CD14-positive monocyte (primary cell): ENCODE results near the gene MED27. TPM values are rescaled to one million over a fixed set of nuclear protein-coding genes. Genes with fewer than 3 reads are reported as not detected.

ENCODE experiments used
- DNase-seq, 3 donors: peaks; one replicate each; pipeline ENCODE4 v3.0.0-alpha.2; 2011 to 2022
- H2AFZ ChIP-seq: 2 replicates; pipeline ENCODE4 v1.6.0; 2012; ENCODE audit warnings: mild to moderate bottlenecking, low read depth, low read length, inconsistent platforms; ENCODE audit not compliant: insufficient read depth, poor library complexity, severe bottlenecking
- H3K27ac ChIP-seq, 2 donors: 1 replicate in 1 of 2; 2 replicates in 1 of 2; pipeline ENCODE4 v1.5.1; 2012 to 2013; ENCODE audit warnings: low read length in 2 of 2, control low read depth in 1 of 2, inconsistent platforms in 1 of 2, low read depth in 1 of 2, mild to moderate bottlenecking in 1 of 2
- H3K27me3 ChIP-seq, 2 donors: one replicate each; pipeline versions ENCODE4 v1.6.0 to v1.6.1; 2011 to 2013; ENCODE audit warnings: low read length in 2 of 2; ENCODE audit not compliant: control insufficient read depth in 2 of 2, insufficient read depth in 2 of 2
- H3K36me3 ChIP-seq, 2 donors: replicated peaks in 1 of 2; 1 replicate in 1 of 2; 2 replicates in 1 of 2; pipeline versions ENCODE4 v1.5.1 to v1.6.1; 2012 to 2013; ENCODE audit warnings: low read length in 2 of 2, control low read depth in 1 of 2, inconsistent platforms in 1 of 2, mild to moderate bottlenecking in 1 of 2; ENCODE audit not compliant: insufficient read depth in 2 of 2, control insufficient read depth in 1 of 2
- H3K4me1 ChIP-seq, 2 donors: 1 replicate in 1 of 2; 2 replicates in 1 of 2; pipeline versions ENCODE4 v1.5.1 to v1.6.1; 2012 to 2013; ENCODE audit warnings: low read length in 2 of 2, control low read depth in 1 of 2, inconsistent platforms in 1 of 2, mild to moderate bottlenecking in 1 of 2, moderate library complexity in 1 of 2; ENCODE audit not compliant: insufficient read depth in 2 of 2, control insufficient read depth in 1 of 2
- H3K4me2 ChIP-seq: replicated peaks from 2 replicates; pipeline ENCODE3; 2012; ENCODE audit warnings: low read length, moderate library complexity, mild to moderate bottlenecking; ENCODE audit not compliant: poor library complexity, severe bottlenecking; ENCODE audit errors: extremely low read depth
- H3K4me3 ChIP-seq, 3 experiments: fragments of 200-600 bp in 1 of 3; sonication (generic) in 1 of 3; replicated peaks in 1 of 3; 1 replicate in 2 of 3; 2 replicates in 1 of 3; pipeline ENCODE4 v1.5.1; 2011 to 2013; ENCODE audit warnings: low read length in 3 of 3, mild to moderate bottlenecking in 3 of 3, control low read depth in 2 of 3, low read depth in 2 of 3, inconsistent platforms in 1 of 3, moderate library complexity in 1 of 3
- H3K79me2 ChIP-seq: 2 replicates; pipeline ENCODE4 v1.6.0; 2012; ENCODE audit warnings: mild to moderate bottlenecking, control low read depth, inconsistent platforms, low read length, moderate library complexity; ENCODE audit not compliant: insufficient read depth
- H3K9ac ChIP-seq: 2 replicates; pipeline ENCODE4 v1.6.0; 2017; ENCODE audit warnings: low read length, mild to moderate bottlenecking; ENCODE audit not compliant: insufficient read depth, poor library complexity, severe bottlenecking
- H3K9me3 ChIP-seq, 2 donors: replicated peaks in 1 of 2; 1 replicate in 1 of 2; 2 replicates in 1 of 2; pipeline versions ENCODE4 v1.5.1 to v1.6.1; 2012 to 2013; ENCODE audit warnings: low read length in 2 of 2, control low read depth in 1 of 2; ENCODE audit not compliant: control insufficient read depth in 1 of 2, insufficient read depth in 1 of 2
- H4K20me1 ChIP-seq: 2 replicates; pipeline ENCODE4 v1.6.0; 2012; ENCODE audit warnings: mild to moderate bottlenecking, low read length, control low read depth, moderate library complexity; ENCODE audit not compliant: insufficient read depth
- H3K27ac Mint-ChIP-seq, 7 donors: one replicate each; pipeline ENCODE4 v1.8.0; 2020; ENCODE audit warnings: mild to moderate bottlenecking in 7 of 7, mixed read lengths in 7 of 7, moderate library complexity in 6 of 7, inconsistent platforms in 2 of 7
- H3K27me3 Mint-ChIP-seq, 3 donors: one replicate each; pipeline ENCODE4 v1.8.0; 2021 to 2022; ENCODE audit warnings: low read depth in 3 of 3, mild to moderate bottlenecking in 3 of 3, mixed read lengths in 3 of 3, moderate library complexity in 3 of 3, inconsistent platforms in 1 of 3
- H3K36me3 Mint-ChIP-seq, 2 donors: one replicate each; pipeline ENCODE4 v1.8.0; 2020; ENCODE audit warnings: mixed read lengths in 2 of 2, inconsistent platforms in 1 of 2, mild to moderate bottlenecking in 1 of 2
- H3K4me1 Mint-ChIP-seq: one replicate; pipeline ENCODE4 v1.8.0; 2020; ENCODE audit warnings: mild to moderate bottlenecking, mixed read lengths
- H3K4me3 Mint-ChIP-seq, 2 donors: one replicate each; pipeline ENCODE4 v1.8.0; 2020; ENCODE audit warnings: mild to moderate bottlenecking in 2 of 2, mixed read lengths in 2 of 2, moderate library complexity in 1 of 2
- H3K9me3 Mint-ChIP-seq, 7 donors: one replicate each; pipeline ENCODE4 v1.8.0; 2020 to 2022; ENCODE audit warnings: mixed read lengths in 7 of 7, mild to moderate bottlenecking in 6 of 7, moderate library complexity in 6 of 7, inconsistent platforms in 2 of 7
- WGBS: methylation state at CpG from one replicate; pipeline ENCODE4 v1.1.5; 2013; ENCODE audit warnings: missing lambda C conversion rate; ENCODE audit not compliant: insufficient coverage; 5-methylcytosine and 5-hydroxymethylcytosine counted together
- intact Hi-C, 2 donors: fragments of 100-400 bp; cut with micrococcal nuclease; formaldehyde crosslinking; loops; one replicate each; pipeline versions ENCODE4 v1.15.0 to v1.15.1; 2023
- polyA plus RNA-seq, 3 donors: library from polyadenylated mRNA; depleted of rRNA in 1 of 3; unstranded in 2 of 3; stranded (reverse) in 1 of 3; fragments of 300-500 nt in 2 of 3; fragments of >200 nt in 1 of 3; fragmentation: Illumina TruSeq in 2 of 3; gene quantifications; 1 replicate in 2 of 3; 2 replicates in 1 of 3; pipeline ENCODE4 v1.2.3, GENCODE V29; 2012 to 2021
- TF ChIP-seq, protein P1 (sequence below): fragments of 200-600 bp; IDR thresholded peaks from one replicate; pipeline ENCODE4 v1.8.0; 2022; ENCODE audit warnings: antibody characterized with exemption, mild to moderate bottlenecking

MED27 gene
- polyA plus RNA-seq, 3 donors: 14.0 to 26.9 (median 25.8) TPM

DNA sequence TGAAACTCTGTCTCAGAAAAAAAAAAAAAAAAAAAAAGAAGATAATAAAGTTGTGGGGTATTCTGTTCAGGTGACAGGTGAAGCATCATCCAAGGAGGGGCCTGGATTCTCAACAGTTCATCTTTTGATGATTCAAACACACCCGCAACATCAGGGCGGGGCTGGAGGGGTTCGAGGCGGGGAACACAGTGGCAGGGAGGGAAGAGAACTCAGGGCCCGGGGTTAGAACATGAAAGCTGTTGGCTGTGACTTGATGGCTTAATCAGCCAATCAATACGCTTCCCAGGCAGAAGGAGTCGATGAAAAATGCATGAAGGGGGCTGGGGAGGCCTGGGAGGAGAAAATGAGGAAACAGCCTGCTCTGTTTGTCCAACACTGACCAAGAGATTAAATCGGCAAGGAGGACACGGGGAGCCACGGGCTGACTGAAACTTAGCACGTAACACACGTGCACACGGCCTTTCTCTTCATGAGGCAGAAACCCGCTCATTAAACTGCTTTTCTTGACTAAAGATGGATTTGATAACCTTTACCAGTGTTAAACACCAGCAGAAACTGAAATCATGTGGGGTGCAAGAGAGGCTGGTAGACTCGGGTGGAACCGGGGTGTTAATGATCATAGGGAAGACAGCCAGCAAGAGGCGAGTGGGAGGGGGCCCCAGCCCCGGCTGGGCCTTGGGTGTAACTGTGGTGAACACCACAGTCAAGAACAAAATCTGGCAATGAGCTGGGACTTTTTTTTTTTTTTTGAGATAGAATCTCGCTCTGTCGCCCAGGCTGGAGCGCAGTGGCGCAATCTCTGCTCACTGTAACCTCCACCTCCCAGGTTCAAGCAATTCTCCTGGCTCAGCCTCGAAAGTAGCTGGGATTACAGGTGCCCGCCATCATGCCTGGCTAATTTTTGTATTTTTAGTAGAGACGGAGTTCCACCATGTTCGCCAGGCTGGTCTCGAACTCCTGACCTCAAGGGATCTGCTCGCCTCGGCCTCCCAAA is 234.1 kb downstream of the MED27 start:
- TF ChIP-seq, protein P1, sequence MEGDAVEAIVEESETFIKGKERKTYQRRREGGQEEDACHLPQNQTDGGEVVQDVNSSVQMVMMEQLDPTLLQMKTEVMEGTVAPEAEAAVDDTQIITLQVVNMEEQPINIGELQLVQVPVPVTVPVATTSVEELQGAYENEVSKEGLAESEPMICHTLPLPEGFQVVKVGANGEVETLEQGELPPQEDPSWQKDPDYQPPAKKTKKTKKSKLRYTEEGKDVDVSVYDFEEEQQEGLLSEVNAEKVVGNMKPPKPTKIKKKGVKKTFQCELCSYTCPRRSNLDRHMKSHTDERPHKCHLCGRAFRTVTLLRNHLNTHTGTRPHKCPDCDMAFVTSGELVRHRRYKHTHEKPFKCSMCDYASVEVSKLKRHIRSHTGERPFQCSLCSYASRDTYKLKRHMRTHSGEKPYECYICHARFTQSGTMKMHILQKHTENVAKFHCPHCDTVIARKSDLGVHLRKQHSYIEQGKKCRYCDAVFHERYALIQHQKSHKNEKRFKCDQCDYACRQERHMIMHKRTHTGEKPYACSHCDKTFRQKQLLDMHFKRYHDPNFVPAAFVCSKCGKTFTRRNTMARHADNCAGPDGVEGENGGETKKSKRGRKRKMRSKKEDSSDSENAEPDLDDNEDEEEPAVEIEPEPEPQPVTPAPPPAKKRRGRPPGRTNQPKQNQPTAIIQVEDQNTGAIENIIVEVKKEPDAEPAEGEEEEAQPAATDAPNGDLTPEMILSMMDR: no peak
- Histone ChIP-seq H3K4me1 (no peaks in the 10 kb centered on the region), H3K27ac (no peak overlapping the region), H3K4me2 (no peak overlapping the region), H3K9ac (no peak overlapping the region), H3K79me2 (no peaks in the 10 kb centered on the region), H2AFZ (no peak overlapping the region), H3K4me3 (no peak overlapping the region), H4K20me1 (no peaks in the 10 kb centered on the region), H3K9me3 (no peaks in the 10 kb centered on the region), H3K36me3 (no peaks in the 10 kb centered on the region), H3K27me3 (no peaks in the 10 kb centered on the region)
- WGBS: 91% methylated on average over 15 of the region's 29 CpGs
- H3K27ac Mint-ChIP-seq: peak overlapping the region in 1 of 7 donors; percentile 6
- H3K36me3 Mint-ChIP-seq: no peaks in the 10 kb centered on the region
- DNase-seq: no peak
- peaks cover 0 to 4% (median 3%) of the 10 kb centered on the region in 7 donors for H3K9me3 Mint-ChIP-seq
- intact Hi-C loops: no loop called here
- H3K4me3 Mint-ChIP-seq: no peak overlapping the region
- no peaks in the 10 kb centered on the region for H3K4me1 Mint-ChIP-seq
- peaks cover 4 to 9% (median 7%) of the 10 kb centered on the region in 3 donors for H3K27me3 Mint-ChIP-seq

DNA sequence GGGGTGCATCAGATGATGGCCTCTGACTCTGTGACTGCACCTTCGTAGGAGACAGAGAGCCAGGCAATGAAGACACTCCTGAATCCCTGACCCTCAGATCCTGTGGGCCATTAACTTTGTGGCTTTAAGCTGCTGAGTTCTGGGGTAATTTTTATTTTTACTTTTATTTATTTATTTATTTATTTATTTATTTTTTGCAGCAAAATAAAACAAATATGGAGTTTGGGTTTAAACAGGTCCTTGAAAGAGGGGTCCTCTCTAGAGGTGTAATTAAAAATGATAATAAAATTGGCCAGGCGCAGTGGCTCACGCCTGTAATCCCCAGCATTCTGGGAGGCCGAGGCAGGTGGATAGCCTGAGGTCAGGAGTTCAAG is 234.9 kb downstream of the MED27 start:
- H4K20me1 ChIP-seq: no peaks in the 10 kb centered on the region
- TF ChIP-seq, protein P1: no peak
- H2AFZ ChIP-seq: no peak overlapping the region
- no peaks in the 10 kb centered on the region for H3K4me1 Mint-ChIP-seq
- H3K27ac ChIP-seq: no peak overlapping the region
- no peaks in the 10 kb centered on the region for H3K36me3 ChIP-seq
- H3K27me3 Mint-ChIP-seq: peaks cover 2 to 11% (median 9%) of the 10 kb centered on the region in 3 donors
- no peaks in the 10 kb centered on the region for H3K36me3 Mint-ChIP-seq
- WGBS: no CpG with 5 or more reads among the region's 4 CpGs
- H3K9me3 Mint-ChIP-seq: peaks cover 0 to 4% (median 3%) of the 10 kb centered on the region in 7 donors
- no peak overlapping the region for H3K4me3 Mint-ChIP-seq
- H3K79me2 ChIP-seq: no peaks in the 10 kb centered on the region
- H3K27me3 ChIP-seq: no peaks in the 10 kb centered on the region
- H3K4me1 ChIP-seq: no peaks in the 10 kb centered on the region
- no peak for DNase-seq
- no peaks in the 10 kb centered on the region for H3K9me3 ChIP-seq
- intact Hi-C loops: no loop called here
- H3K9ac ChIP-seq: no peak overlapping the region
- H3K4me3 ChIP-seq: no peak overlapping the region
- no peak overlapping the region for H3K27ac Mint-ChIP-seq
- no peak overlapping the region for H3K4me2 ChIP-seq
